Calu3 (cell line): Measurements from ENCODE around the gene MCM3AP. TPM values are rescaled to one million over a fixed set of nuclear protein-coding genes. Genes with fewer than 3 reads are reported as not detected.
A peak's percentile ranks its signal among the peaks of the same experiment; 100 is the strongest.

Source experiments
- BruUV-seq: library from RNA; stranded (reverse); fragments of 400-500 nt; replicated peaks from 2 replicates; lab custom pipeline; 2021; lab: Mats Ljungman, UMichigan
- CTCF ChIA-PET: fragments of 300-600 bp; sonication (Branson Sonifier 250); formaldehyde crosslinking; loops from one replicate; lab custom pipeline; 2022; ENCODE audit warnings: antibody characterized with exemption; lab: Charles Lee
- DNase-seq: peaks from one replicate; pipeline ENCODE4 v3.0.0; 2022
- H3K27ac Mint-ChIP-seq: one replicate; pipeline ENCODE4 v1.8.0; 2022; ENCODE audit warnings: mixed read lengths; ENCODE audit not compliant: unreplicated experiment
- H3K27me3 Mint-ChIP-seq: one replicate; pipeline ENCODE4 v1.8.0; 2022; ENCODE audit warnings: mixed read lengths; ENCODE audit not compliant: unreplicated experiment
- H3K36me3 Mint-ChIP-seq: one replicate; pipeline ENCODE4 v1.8.0; 2022; ENCODE audit warnings: mild to moderate bottlenecking, moderate library complexity, mixed read lengths; ENCODE audit not compliant: insufficient read depth, unreplicated experiment
- H3K4me1 Mint-ChIP-seq: one replicate; pipeline ENCODE4 v1.8.0; 2022; ENCODE audit warnings: mild to moderate bottlenecking, low read depth, mixed read lengths; ENCODE audit not compliant: unreplicated experiment
- H3K4me3 Mint-ChIP-seq: one replicate; pipeline ENCODE4 v1.8.0; 2022; ENCODE audit warnings: mild to moderate bottlenecking, low read depth, moderate library complexity, mixed read lengths; ENCODE audit not compliant: unreplicated experiment
- H3K9me3 Mint-ChIP-seq: one replicate; pipeline ENCODE4 v1.8.0; 2022; ENCODE audit warnings: low read depth, mixed read lengths; ENCODE audit not compliant: unreplicated experiment
- intact Hi-C: fragments of 100-400 bp; cut with micrococcal nuclease; formaldehyde crosslinking; loops from one replicate; pipeline ENCODE4 v1.10.0; 2022; ENCODE audit not compliant: unreplicated experiment
- total RNA-seq: library from RNA; stranded (reverse); gene quantifications from 2 replicates; pipeline ENCODE4 v1.2.3, GENCODE V29; 2022
- TF ChIP-seq, protein P1 (sequence below): fragments of 200-600 bp; IDR thresholded peaks from one replicate; pipeline ENCODE4 v1.8.0; 2022; ENCODE audit warnings: antibody characterized with exemption; ENCODE audit not compliant: unreplicated experiment

MCM3AP gene
- total RNA-seq, 1 experiment from 2014 or later, result 64.1 TPM

DNA sequence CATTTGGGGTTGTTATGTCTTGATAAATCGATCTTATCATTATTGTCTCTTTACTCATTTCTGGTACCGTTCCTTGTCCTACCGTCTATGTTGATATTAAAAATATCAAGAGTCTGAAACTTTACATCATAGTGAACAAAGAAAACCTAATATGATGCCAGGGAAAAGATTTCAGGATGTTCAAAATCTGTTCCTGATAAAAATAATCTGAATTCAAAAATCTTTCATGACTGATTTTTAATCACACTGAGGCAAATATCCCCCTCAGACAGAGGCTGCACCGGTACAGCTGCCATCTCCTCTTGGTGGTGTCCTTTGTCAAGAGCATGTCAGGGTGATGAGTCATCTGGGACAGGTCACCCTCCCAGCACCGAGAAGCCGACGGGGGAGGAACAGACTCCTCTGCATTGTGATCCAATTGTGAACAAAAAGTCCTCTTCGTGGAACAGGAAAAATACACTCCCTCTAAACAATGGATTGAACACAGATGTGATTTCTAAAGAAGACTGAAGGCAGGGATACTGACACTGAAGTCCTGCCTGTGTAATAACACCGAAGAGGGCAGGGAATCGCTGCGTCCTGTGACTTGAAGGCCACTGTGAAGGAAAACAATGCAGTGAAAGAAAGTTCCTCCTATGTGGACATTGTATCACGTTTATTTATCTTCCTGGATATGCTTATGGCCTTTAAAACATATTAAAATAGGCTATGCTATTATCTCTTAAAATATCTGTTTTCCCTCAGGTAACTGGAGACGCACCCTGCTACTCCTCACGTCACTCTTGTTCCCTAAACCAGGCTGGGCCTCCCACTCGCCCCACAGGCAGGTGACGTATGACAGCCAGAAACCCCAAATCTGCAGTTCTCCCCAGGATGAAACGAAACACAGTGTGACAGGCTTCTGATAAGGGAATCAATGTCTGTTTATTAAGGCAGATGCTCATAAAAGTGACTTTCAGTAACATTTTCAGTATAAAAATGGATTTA, 96.9 kb downstream of the MCM3AP start:
- no peak overlapping the region for H3K4me3 Mint-ChIP-seq
- intact Hi-C loops, result no loop called here
- CTCF ChIA-PET, result no interaction called here
- TF ChIP-seq, protein P1, sequence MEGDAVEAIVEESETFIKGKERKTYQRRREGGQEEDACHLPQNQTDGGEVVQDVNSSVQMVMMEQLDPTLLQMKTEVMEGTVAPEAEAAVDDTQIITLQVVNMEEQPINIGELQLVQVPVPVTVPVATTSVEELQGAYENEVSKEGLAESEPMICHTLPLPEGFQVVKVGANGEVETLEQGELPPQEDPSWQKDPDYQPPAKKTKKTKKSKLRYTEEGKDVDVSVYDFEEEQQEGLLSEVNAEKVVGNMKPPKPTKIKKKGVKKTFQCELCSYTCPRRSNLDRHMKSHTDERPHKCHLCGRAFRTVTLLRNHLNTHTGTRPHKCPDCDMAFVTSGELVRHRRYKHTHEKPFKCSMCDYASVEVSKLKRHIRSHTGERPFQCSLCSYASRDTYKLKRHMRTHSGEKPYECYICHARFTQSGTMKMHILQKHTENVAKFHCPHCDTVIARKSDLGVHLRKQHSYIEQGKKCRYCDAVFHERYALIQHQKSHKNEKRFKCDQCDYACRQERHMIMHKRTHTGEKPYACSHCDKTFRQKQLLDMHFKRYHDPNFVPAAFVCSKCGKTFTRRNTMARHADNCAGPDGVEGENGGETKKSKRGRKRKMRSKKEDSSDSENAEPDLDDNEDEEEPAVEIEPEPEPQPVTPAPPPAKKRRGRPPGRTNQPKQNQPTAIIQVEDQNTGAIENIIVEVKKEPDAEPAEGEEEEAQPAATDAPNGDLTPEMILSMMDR, result no peak
- H3K27me3 Mint-ChIP-seq, result no peaks in the 10 kb centered on the region
- DNase-seq, result peak; percentile 29
- BruUV-seq, result no TSS peak
- no peak overlapping the region for H3K27ac Mint-ChIP-seq
- H3K4me1 Mint-ChIP-seq, result peaks cover 16% of the 10 kb centered on the region
- H3K36me3 Mint-ChIP-seq, result peaks cover 32% of the 10 kb centered on the region
- no peaks in the 10 kb centered on the region for H3K9me3 Mint-ChIP-seq

DNA sequence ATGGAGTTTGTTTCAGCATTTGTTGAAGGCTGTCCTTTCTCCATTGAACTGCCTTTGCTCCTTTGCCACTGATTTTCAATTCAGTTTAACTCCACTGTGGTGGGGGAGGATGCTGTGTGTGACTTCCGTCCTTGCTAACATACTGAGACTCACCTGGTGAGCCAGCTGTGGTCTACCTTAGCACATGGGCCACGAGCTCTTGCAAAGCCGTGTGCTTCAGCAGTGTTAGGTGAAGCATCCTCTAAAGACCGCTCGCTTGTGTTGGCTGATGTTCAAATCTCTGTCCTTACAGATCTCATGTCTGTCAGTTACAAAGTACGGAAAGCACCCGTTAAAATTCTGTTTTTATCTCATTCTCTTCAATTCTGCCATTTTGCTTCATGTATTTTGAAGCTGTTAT, 97.6 kb downstream of the MCM3AP start:
- no peak for DNase-seq
- Mint-ChIP-seq H3K9me3 (no peaks in the 10 kb centered on the region), H3K27ac (no peak overlapping the region), H3K27me3 (no peaks in the 10 kb centered on the region), H3K4me1 (peaks cover 16% of the 10 kb centered on the region), H3K4me3 (no peak overlapping the region), H3K36me3 (peaks cover 37% of the 10 kb centered on the region)
- TF ChIP-seq, protein P1, result no peak
- CTCF ChIA-PET, result no interaction called here
- BruUV-seq, result no TSS peak
- intact Hi-C loops, result no loop called here

DNA sequence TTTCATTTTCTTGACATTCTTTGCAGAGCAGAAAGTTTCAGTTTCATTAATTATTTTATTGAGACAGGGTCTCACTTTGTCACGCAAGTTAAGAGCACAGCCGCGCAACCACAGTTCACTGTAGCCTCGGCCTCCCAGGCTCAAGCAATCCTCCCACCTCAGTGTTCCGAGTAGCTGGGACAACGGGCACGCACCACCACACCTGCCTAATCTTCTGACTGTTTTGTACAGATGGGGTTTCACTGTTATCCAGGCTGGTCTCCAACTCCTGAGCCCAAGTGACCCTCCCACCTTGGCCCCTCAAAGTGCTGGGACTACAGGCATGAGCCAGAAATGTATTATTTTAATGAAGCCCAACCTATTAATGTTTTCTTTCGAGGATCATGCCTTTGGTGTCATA, 98.2 kb downstream of the MCM3AP start:
- TF ChIP-seq, protein P1, result no peak
- CTCF ChIA-PET, result no interaction called here
- no peaks in the 10 kb centered on the region for H3K27me3 Mint-ChIP-seq
- no TSS peak for BruUV-seq
- DNase-seq, result no peak
- H3K9me3 Mint-ChIP-seq, result no peaks in the 10 kb centered on the region
- H3K36me3 Mint-ChIP-seq, result peaks cover 37% of the 10 kb centered on the region
- peaks cover 16% of the 10 kb centered on the region for H3K4me1 Mint-ChIP-seq
- intact Hi-C loops, result no loop called here
- H3K27ac Mint-ChIP-seq, result no peak overlapping the region
- no peak overlapping the region for H3K4me3 Mint-ChIP-seq

DNA sequence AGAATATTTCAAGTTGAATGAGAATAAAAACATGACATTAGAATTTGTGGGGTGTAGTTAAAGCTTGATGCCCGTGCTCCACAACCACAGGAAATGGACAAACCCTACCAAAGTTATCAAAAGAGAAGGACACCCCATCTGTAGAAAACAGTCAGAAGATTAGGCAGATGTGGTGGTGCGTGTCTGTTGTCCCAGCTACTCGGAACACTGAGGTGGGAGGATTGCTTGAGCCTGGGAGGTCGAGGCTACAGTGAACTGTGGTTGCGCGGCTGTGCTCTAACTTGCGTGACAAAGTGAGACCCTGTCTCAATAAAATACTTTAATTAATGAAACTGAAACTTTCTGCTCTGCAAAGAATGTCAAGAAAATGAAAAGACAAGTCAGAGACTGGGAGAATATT, 99.7 kb downstream of the MCM3AP start:
- Mint-ChIP-seq H3K4me3 (peak overlapping the region; percentile 69), H3K4me1 (peaks cover 16% of the 10 kb centered on the region), H3K27ac (peak overlapping the region; percentile 77), H3K9me3 (no peaks in the 10 kb centered on the region), H3K36me3 (peaks cover 37% of the 10 kb centered on the region), H3K27me3 (no peaks in the 10 kb centered on the region)
- CTCF ChIA-PET, result no interaction called here
- no TSS peak for BruUV-seq
- intact Hi-C loops, result no loop called here
- no peak for DNase-seq
- TF ChIP-seq, protein P1, result no peak

Other genes starting within 250 kb of the MCM3AP start
- 3.4 and 3.8 TPM in 2 replicates for gene COL6A2, start 187.5 kb downstream of the MCM3AP start, total RNA-seq
- 0.31 and 1.3 TPM in 2 replicates for gene FTCD, start 130.0 kb downstream of the MCM3AP start, total RNA-seq
- gene SPATC1L, start 101.2 kb downstream of the MCM3AP start, total RNA-seq, result 4.4 and 5.5 TPM in 2 replicates
- gene LSS, start 56.8 kb downstream of the MCM3AP start, total RNA-seq, result 53.3 and 55.1 TPM in 2 replicates
- gene YBEY, start 731 bp upstream of the MCM3AP start, total RNA-seq, result 10.4 and 11.3 TPM in 2 replicates
- gene C21orf58, start 38.3 kb upstream of the MCM3AP start, total RNA-seq, result 23.4 and 28.2 TPM in 2 replicates
- 32.2 and 34.3 TPM in 2 replicates for gene PCNT, start 38.5 kb upstream of the MCM3AP start, total RNA-seq
- 27.8 and 29.3 TPM in 2 replicates for gene DIP2A, start 173.3 kb upstream of the MCM3AP start, total RNA-seq